Left cardiac atrium (tissue), 4 donors: ENCODE results near the gene ILF2. TPM values are rescaled to one million over a fixed set of nuclear protein-coding genes. Genes with fewer than 3 reads are reported as not detected.

Experiments used
- ATAC-seq, 2 donors: fragments of 200-7000 bp; cut with Tn5 transposase; one replicate each; pipeline ENCODE4 v1.9.1; 2020; ENCODE audit warnings: mild to moderate bottlenecking in 2 of 2, moderate library complexity in 2 of 2
- DNase-seq: peaks from one replicate; pipeline ENCODE4 v3.0.0-alpha.2; 2020
- intact Hi-C, 2 donors: fragments of 100-400 bp; cut with DNase I; formaldehyde crosslinking; loops; one replicate each; pipeline versions ENCODE4 v1.14.1 to v1.15.1; 2022 to 2023
- total RNA-seq, 2 donors: library from RNA; stranded (reverse); fragmentation: NEBNext Ultra II Directional; extraction: Animal tissue kit (Norgen Biotek cat#: 25700); gene quantifications; one replicate each; pipeline ENCODE4 v1.2.1, GENCODE V29; 2021
- donor health status: DM: no; HTN: yes; CAD: no.
- donor health status: DM: no; HTN: yes; CAD: no; lungs with severe emphysema.
- donor health status: DM: yes; HTN: yes; CAD: no.
- donor health status: Dilated cardiomyopathy.

Gene ILF2
- total RNA-seq, 2 donors from 2014 or later = 63.7 to 91.7 TPM

DNA sequence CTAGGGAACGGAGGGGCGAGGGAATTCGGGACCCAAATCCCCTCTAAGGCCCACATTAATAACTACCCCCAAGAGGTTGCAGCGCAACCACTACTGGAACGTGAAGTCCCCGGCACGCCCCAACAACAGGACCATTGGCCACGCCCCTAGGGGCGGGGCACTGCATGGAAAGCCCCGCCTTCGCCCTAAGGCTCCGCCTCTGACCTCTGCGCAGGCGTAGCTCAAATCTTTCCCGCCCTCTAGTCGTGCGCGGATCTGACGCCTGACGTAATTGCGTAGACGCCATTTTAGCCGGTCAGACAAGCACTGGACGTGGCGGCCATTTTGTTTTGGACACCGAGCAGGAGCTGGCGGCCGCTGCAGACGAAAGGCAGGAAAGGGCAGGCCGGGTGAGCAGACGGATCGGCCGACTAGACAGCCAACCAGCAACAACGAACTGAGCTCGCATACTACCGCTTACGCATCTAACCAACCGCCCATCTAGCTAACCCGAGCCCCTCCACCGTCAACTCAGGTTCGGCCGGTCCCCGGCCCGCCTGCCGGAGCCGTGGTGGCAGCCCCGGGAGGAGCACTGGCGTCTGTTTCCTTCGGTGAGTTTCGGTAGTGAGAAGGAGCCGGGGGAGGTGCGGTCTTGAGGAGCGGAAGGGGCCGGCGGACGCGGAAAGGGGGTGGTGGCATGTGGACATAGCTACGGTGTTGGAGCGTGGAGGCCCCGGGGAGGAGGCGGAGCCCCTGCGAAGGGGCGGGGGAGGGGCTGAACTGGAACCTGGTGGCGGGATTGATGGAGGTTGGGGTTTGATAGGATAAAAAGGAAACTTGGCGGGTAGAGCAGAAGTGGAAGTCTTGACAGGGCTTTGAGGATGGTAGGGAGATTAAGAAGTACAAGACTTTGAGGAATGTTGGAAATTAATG, 36.8 kb downstream of the ILF2 start, which contains the start of gene CHTOP:
CHTOP (plus strand) TSS at position 313 of the 912 bp plus-strand sequence. CDS start 2,523 bp downstream, outside the sequence.
- DNase-seq (peak; percentile 97), ATAC-seq (peak; percentile 94 to 95)
- intact Hi-C loops = no loop called here

DNA sequence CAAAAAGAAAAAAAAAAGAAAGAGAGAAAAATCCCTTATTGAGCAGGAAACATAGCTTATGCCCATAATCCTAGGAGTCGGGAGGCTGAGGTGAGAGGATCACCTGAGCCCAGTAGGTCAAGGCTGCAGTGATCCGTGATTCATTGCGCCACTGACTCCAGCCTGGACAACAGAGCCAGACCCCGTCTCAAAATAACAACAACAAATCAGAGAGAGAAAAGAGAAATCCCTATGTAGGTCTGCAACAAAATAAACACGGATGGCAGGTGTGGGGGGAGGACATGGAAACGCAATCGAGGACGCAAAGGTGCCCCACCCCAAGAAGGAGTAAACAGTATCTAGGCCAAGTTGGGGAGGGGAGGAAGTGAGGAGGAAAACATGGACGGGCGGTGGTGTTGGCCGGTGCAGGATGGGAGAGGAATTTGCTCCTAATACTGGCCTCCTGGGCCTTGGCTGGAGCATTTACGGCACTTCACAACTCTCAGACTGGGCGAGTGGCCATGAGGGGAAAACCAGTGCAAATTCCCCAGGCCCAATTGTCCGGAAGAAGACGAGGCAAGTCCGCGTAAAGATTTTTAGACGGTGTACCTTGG, 37.5 kb downstream of the ILF2 start:
- intact Hi-C loops = no loop called here
- DNase-seq = peak; percentile 60
- ATAC-seq = peak; percentile 25 to 39

DNA sequence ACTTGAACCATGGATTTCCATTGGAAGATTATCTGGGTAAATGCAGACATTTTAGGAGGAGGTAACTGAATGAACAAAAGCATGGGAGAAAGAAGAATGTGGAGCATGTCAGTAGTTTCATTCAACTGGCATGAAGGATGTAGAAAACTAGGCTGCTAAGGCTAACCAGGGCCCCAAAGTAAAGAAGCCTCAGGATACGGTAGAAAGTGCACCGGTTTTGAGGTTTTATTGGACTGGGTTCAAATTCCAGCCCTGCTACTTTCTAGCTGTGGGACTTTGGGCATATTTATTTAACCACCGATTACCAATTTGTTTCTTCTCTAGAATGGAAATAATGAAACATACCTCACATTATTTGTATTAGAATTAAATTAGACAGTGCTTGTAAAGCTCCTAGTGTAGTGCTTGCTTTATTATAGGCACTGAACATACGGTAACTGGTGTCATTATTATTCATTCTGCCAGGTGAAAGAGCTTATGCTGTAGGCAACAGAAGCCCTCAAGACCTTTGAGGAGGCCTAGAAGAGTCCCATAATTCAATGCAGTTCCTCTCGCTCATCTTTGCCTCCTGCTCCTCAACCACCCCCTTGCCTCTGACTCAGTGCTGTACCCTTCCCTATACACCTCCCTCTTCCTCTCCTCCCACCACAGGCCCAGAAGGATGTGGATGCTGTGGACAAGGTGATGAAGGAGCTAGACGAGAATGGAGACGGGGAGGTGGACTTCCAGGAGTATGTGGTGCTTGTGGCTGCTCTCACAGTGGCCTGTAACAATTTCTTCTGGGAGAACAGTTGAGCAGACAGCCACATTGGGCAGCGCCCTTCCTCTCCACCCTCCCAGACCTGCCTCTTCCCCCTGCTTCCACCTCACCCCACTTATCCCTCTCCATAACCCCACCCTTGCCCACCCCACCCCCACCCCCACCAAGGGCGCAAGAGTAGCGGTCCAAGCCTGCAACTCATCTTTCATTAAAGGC, 39.5 kb downstream of the ILF2 start:
- DNase-seq (no peak), ATAC-seq (no peak)
- intact Hi-C loops = no loop called here

DNA sequence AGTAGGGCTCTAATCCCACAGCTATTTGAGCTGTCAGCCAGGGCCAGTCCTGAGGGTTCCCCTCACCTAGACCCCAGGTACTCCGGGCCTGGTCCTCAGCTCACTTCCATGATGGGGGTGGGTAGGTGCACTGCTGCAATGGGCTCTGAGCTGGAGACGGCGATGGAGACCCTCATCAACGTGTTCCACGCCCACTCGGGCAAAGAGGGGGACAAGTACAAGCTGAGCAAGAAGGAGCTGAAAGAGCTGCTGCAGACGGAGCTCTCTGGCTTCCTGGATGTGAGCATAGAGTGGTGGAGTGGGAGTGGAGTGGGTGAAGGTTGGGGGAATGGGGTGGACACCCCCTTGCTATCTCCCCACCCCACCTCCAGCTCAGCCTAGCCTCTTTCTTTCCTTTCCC, 40.4 kb downstream of the ILF2 start:
- intact Hi-C loops = no loop called here
- no peak for ATAC-seq
- no peak for DNase-seq

DNA sequence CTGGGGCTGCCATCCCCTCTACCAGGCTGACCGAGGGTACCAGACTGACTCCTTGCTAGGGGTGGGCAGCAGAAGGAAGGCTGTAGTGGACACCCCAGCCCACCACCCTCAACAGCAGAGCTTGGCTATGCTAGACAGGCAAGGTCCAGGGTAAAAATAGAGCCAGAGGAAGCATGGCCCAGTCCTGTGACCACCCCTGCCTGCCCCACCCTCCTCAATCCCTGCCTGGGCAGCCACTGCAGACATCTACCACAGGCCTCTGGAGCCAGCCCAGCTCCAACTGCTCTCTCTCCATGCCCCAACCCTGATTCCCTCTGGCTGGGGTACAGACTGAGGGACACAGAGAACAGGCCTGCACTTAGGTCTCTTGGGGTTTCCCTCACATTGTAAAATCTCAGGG, 40.8 kb downstream of the ILF2 start:
- peak; percentile 55 for DNase-seq
- peak; percentile 1 to 18 for ATAC-seq
- intact Hi-C loops = no loop called here

DNA sequence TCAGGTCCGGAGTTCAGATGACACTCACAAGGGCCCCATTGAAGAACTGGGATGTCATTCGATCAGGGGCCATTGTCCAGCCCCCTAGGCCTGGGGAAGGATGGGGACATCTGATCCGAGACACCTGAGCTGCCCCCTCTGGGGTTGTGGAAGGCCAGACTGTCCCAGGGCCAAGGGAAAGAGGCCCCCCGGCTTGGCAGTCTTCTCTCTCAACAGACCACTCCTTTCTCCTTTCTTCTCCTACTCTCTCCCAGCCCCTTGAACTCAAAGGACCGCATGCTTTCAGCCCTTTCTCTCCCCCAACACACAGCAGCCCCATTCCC, 41.5 kb downstream of the ILF2 start:
- ATAC-seq (no peak), DNase-seq (peak; percentile 14)
- intact Hi-C loops = no loop called here

DNA sequence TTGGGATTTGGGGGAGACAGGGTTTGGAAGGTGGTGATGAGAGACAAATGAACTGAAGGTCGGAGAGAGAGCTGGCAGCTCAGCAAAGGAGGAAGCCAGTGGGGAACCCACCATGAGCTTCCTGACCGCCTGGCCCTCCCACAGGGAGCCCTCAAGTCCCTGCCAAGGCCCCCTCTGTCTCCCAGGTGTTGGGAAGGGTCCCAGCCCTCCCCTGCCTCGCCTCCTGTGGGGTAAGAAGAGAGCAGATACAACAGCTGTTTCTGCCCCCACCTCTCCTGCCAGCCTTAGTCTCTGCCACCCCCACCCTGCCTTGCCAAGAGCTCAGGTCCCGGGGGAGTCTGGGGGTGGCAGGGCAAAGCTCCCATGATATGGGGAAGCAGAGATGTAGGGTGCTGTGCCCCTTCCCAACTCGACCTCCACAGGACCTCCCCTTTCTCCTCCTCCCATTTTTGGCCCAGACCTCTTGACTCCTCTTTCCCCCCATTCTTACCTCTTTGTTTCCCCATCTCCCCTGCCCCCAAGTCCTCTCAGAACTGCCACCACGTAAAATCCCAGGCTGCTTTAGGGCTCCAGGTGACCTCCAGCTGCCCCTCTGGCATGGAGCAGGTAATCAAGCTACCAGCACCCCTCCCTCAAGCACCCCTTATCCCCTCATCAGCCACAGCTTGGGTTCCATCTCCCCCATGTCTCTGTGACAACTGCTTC, 42.0 kb downstream of the ILF2 start:
- intact Hi-C loops = no loop called here
- no peak for DNase-seq
- no peak for ATAC-seq

DNA sequence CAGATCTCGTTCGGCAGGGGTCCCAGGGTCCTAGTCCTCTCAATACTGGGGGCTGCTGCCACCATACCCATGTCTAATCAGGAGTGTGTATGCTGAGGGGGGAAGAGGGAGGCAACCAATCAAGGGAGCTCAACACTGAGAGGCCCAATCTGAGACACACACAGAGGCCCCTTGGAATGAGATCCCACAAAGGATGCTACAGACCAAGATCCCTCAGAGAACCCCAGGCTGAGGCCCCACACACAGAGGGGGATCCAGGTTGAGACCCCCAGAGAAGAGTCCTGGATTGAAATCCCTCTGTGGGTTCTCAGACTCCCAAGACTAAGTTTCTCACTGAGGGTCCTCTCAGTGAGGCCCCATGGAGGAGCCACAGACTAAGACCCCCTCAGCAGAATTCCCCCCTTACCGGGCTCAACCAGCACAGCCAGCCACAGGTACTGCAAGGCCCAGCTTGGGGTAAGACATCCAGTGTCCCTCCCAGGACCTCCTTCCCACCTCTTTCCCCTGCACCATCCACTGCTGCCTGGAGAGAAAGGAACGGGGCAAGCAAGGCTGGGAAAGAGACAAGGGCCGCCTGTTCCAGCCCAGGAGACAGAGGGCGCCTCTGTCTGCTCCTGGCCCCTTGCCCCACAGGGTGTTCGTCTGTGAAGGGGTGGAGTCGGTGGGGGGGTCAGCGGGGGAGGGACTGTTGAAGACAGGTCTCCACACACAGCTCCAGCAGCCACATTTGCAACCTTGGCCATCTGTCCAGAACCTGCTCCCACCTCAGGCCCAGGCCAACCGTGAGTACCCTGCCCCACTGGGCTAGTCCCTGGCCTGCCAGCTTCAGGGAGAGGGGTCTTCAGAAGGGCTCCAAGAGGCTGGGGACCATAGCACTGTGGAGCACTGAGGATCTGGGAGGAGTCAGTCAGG, 42.8 kb downstream of the ILF2 start, which contains the start of gene S100A1:
S100A1 (plus strand) TSS at position 720 of the 912 bp plus-strand sequence. CDS start 2,088 bp downstream, outside the sequence.
- intact Hi-C loops = no loop called here
- peak; percentile 29 to 44 for ATAC-seq

DNA sequence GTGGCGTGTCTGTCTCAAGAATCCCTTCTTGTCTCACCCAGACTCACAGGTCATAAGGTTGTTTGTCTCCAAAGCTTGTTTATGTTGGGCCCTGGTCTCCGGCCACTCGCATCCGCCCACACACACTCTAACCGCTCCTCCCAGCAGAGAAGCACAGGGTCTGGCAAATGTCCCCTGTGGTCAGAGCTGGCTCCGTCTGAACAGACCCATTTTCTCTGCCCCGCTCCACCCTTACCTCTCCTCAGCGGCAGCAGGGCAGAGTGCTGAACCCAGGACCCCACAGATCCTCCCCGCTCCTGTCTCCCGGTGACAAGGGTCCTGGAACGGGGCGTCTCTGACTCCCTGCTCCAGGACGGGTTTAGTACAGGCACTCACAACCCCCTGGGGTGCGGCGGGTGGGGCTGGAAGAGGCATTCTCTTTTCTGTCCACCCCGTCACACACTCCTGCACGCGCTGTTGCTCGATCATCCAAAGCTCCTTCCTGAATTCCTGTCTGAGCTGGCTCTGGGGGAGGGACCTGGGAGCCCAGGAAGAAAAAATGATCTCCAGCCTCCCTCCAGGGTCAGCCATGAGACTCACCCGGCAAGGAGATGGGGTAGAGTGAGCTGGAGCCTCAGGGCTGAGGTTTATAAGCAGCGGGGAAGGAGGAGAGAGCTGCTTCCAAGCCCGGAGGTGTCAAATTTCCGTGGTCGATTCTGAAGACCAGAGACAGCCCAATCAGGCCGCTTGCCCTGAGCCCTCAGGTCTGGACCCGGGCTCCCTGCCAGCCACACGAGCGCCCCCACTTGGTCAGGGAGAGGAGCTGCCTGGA, 43.7 kb downstream of the ILF2 start, which contains the start of gene S100A13:
S100A13 (minus strand) TSS at position 602 of the 811 bp plus-strand sequence. CDS start 1,033 bp downstream, outside the sequence.
- ATAC-seq (peak; percentile 79 to 82), DNase-seq (peak; percentile 84)
- intact Hi-C loops = no loop called here

More for the DNA sequence above, 42.8 kb downstream of the ILF2 start, which contains the start of gene S100A1:
- peak; percentile 68 for DNase-seq

DNA sequence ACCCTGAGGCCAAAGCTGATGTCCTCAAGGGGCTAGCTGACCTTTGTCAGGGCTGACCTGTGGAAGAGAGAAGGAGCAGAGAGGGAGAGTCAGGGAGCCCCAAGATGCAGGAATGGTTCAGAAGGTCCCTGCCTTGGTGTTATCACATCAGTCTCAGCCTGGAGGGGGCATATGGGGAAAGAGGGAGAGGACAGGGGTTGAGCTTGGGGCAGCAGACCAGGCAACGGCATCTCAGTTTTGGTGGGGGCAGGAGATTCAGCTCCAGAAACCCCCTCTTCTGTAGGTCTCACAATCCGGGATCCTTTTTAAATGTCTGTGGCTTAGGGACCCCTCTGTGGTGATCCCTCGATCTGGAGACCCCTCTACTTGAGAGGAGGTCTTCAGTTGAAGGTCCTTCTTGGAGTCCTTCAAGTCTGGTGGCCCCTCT, 44.3 kb downstream of the ILF2 start:
- no peak for ATAC-seq
- DNase-seq = no peak
- intact Hi-C loops = no loop called here

DNA sequence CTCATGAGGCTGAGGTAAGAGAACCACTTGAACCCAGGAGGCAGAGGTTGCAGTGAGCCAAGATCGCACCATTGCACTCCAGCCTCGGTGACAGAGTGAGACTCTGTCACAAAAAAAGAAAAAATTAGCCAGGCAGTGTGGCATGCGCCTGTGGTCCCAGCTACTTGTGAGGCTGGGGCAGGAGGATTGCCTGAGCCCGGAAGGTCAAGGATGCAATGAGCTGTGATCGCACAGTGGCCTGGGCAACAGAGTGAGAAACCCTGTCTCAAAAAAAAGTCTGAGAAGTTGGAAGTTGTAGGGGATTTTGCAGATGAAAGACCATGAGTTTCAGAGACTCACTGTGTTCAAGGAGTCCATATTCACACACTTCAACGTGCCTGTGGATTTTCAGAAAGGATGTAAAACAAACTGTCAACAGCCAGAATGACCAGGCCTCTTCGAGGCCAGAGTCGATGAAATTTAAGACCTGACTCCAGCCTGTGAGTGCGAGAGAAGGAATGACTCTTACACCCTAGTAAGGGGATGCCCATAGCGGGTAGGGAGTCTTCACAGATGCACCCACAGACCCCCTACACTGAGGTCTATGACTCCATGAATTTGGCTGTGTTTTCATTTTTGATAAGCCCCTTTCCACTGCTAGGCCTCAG, 45.7 kb downstream of the ILF2 start:
- intact Hi-C loops = no loop called here
- no peak for ATAC-seq
- no peak for DNase-seq

DNA sequence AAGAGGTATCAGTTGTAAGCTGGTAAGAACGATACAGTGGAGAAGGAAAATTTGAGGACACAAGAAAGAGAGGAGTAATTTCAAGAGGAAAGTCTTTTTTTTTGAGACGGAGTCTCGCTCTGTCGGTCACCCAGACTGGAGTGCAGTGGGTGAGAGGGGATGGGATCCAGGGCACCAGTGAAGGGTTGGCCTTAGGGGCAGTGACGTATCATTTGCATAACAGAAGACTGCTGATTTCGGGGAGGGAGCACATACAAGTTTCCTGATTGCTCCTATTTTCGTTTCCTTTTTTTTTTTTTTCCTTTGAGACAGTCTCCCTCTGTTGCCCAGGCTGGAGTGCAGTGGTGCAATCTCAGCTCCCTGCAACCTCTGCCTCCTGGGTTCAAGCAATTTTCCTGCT, 47.7 kb downstream of the ILF2 start:
- ATAC-seq (peak in 1 of 2 donors; percentile 53), DNase-seq (no peak)
- intact Hi-C loops = no loop called here

DNA sequence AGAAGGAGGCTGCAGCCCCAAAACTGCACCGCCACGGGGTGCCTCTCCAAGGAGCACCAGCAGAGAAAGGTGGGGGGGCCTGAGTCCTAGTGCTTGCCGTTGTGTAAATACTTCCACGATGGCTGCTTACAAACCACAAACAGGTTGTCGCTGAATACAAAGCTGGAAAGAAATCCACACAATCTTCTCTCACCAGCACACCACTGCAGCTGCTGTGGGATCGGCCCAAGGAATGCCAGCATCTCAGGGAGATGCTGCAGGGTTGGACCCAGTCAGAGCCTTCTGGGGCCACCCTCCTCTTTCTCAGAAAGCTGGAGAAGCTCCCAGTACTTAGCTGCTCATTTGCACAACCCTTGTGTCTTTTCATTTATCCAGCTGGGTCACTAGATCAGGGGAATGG, 51.6 kb downstream of the ILF2 start:
- intact Hi-C loops = loop anchor here in 1 of 2 donors (5.0 kb wide), 1 partner anchor 47 kb away; no protein-coding TSS in a partner anchor
- DNase-seq = no peak
- no peak for ATAC-seq

DNA sequence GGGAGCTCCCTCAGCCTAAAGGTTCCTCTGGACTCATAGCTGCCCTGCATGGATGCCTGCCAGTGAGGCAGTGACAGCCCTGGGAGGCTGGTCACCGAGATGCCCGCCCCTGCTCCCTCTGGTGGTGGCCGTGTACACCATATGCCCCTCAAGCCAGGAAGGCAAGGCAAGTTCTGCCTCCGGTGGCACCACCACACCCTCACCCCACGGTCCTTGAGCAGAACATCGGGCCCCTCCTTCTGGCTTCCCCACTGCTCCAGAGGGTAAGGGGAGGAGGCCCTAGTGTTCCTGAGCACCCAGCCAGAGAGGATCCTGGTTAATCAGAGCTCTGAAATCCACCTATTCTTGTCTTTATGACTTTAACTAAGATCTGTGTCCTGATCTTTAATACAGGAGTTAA, 53.1 kb downstream of the ILF2 start:
- intact Hi-C loops = loop anchor here in 1 of 2 donors (5.0 kb wide), 1 partner anchor 45 kb away; no protein-coding TSS in a partner anchor
- peak; percentile 51 to 59 for ATAC-seq
- DNase-seq = peak; percentile 88

DNA sequence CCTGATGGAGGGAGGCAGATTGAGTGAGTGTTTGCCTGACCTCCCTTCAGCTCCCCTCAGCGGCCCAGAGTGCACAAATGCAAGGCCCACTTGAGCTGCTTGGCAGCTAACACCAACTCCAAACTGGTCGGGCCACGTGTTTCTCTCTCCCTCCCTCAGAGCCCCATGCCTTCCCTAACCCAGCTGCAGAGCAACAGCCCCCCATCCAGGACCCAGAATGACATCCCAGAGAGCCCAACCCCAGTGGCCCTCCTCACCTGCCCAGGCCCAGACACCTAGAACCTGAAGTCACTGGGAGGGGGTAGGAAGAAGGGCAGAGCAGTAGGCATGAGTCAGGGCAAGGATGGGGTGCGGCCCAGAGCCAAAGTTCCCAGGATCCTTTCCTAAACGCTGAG, 53.9 kb downstream of the ILF2 start:
- DNase-seq (no peak), ATAC-seq (peak; percentile 8 to 40)
- intact Hi-C loops = loop anchor here in 1 of 2 donors (5.0 kb wide), 1 partner anchor 45 kb away; no protein-coding TSS in a partner anchor
